Suprapubic skin (tissue), 4 donors: Measurements from ENCODE around the gene C11orf24. TPM values are rescaled to one million over a fixed set of nuclear protein-coding genes. Genes with fewer than 3 reads are reported as not detected.

Experiments used
- DNase-seq, 2 donors: peaks; one replicate each; pipeline ENCODE4 v3.0.0-alpha.2; 2019; ENCODE audit warnings: low spot score in 2 of 2
- H3K27ac ChIP-seq: fragments of 200-600 bp; sonication (generic); one replicate; pipeline ENCODE4 v1.5.1; 2019
- H3K27me3 ChIP-seq: fragments of 200-600 bp; sonication (generic); one replicate; pipeline ENCODE4 v1.5.1; 2019
- H3K36me3 ChIP-seq: fragments of 200-600 bp; sonication (generic); one replicate; pipeline ENCODE4 v1.5.1; 2019
- H3K4me1 ChIP-seq: fragments of 200-600 bp; sonication (generic); one replicate; pipeline ENCODE4 v1.5.1; 2019
- H3K4me3 ChIP-seq: fragments of 200-600 bp; sonication (generic); one replicate; pipeline ENCODE4 v1.5.1; 2019; ENCODE audit warnings: mild to moderate bottlenecking
- H3K9me3 ChIP-seq: fragments of 200-600 bp; sonication (generic); one replicate; pipeline ENCODE4 v1.5.1; 2019
- EP300 ChIP-seq: sonication (generic); formaldehyde crosslinking; IDR thresholded peaks from one replicate; pipeline ENCODE4 v1.6.1; 2017; ENCODE audit warnings: antibody characterized with exemption
- POLR2A ChIP-seq, 2 donors: fragments of 450-650 bp; IDR thresholded peaks; one replicate each; pipeline ENCODE4 v1.6.1; 2017; ENCODE audit warnings: antibody characterized with exemption in 2 of 2, mild to moderate bottlenecking in 2 of 2, moderate library complexity in 2 of 2
- POLR2AphosphoS5 ChIP-seq, 3 donors: sonication (generic); formaldehyde crosslinking; IDR thresholded peaks; one replicate each; pipeline ENCODE4 v1.6.1; 2017; ENCODE audit warnings: antibody characterized with exemption in 3 of 3
- WGBS: methylation state at CpG from one replicate; pipeline ENCODE4 v1.1.5; 2018; 5-methylcytosine and 5-hydroxymethylcytosine counted together
- total RNA-seq, 4 donors: library from RNA; depleted of rRNA; stranded (reverse); fragments of >200 nt; gene quantifications; one replicate each; pipeline ENCODE4 v1.1.0, GENCODE V29; 2016
- TF ChIP-seq, protein P1 (sequence below), 2 donors: fragments of 200-600 bp in 1 of 2; fragments of 450-650 bp in 1 of 2; sonication (generic) in 1 of 2; IDR thresholded peaks; one replicate each; pipeline ENCODE4 v1.5.1; 2016 to 2019; ENCODE audit warnings: antibody characterized with exemption in 2 of 2, mild to moderate bottlenecking in 1 of 2, moderate library complexity in 1 of 2

Gene C11orf24
- total RNA-seq, 4 donors from 2014 or later, result 7.2 to 24.8 (median 16.7) TPM

DNA sequence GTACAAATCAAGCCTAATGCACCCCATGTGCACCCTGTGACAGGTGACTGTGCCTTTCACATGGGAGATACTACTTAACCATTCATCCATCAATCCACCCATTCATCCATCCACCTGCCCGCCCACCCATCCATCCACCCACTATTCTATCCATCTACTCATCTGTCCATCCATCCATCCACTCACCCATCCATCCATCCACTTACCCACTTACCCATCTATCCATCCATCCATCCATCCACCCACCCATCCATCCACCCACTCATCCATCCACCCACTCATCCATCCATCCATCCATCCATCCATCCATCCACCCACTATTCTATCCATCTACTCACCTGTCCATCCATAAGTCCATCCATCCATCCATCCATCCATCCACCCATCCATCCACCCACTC is 7.5 kb downstream of the C11orf24 start:
- no peaks in the 10 kb centered on the region for H3K9me3 ChIP-seq
- H3K36me3 ChIP-seq, result peaks cover 68% of the 10 kb centered on the region
- DNase-seq, result peak in 1 of 2 donors; percentile 15
- WGBS, result 100% methylated on average over 1 of the region's 1 CpG
- no peak overlapping the region for H3K4me3 ChIP-seq
- H3K27me3 ChIP-seq, result no peaks in the 10 kb centered on the region
- peaks cover 4% of the 10 kb centered on the region for H3K4me1 ChIP-seq
- no peak for TF ChIP-seq EP300
- no peak for TF ChIP-seq POLR2AphosphoS5 (IDR thresholded peaks at IDR 0.05)
- TF ChIP-seq POLR2A (IDR thresholded peaks at IDR 0.05), result no peak
- TF ChIP-seq, protein P1, sequence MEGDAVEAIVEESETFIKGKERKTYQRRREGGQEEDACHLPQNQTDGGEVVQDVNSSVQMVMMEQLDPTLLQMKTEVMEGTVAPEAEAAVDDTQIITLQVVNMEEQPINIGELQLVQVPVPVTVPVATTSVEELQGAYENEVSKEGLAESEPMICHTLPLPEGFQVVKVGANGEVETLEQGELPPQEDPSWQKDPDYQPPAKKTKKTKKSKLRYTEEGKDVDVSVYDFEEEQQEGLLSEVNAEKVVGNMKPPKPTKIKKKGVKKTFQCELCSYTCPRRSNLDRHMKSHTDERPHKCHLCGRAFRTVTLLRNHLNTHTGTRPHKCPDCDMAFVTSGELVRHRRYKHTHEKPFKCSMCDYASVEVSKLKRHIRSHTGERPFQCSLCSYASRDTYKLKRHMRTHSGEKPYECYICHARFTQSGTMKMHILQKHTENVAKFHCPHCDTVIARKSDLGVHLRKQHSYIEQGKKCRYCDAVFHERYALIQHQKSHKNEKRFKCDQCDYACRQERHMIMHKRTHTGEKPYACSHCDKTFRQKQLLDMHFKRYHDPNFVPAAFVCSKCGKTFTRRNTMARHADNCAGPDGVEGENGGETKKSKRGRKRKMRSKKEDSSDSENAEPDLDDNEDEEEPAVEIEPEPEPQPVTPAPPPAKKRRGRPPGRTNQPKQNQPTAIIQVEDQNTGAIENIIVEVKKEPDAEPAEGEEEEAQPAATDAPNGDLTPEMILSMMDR (IDR thresholded peaks at IDR 0.05), result no peak
- no peak overlapping the region for H3K27ac ChIP-seq

DNA sequence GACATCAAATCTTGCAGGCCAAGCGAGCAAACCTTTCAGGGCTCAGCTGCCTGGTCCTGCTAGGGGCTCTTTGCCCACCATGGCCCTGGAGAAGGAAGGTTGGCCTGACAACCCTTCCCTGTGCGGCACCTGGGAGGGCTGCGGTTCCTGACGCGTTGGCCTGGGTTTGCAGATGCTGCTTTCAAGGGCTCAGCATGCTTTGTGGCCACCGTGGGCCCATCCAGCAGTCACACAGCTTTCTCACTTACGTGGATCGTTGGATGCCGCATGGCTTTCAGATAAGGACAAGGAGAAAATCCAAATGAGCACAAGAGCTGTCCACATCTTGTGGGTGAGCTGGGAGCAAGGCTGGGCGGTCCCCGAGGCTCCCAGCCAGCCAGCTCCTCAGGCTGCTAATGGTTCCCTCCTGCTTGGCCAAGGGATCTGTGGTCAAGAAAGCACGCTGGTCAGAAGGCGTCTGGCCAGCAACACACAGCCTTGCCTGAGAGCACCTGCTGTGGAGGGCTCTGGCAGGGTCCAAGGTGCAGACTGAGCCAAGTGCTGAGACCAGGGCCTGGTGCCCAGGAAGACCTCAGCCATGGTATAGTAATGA is 8.2 kb downstream of the C11orf24 start:
- Histone ChIP-seq H3K9me3 (no peaks in the 10 kb centered on the region), H3K27me3 (no peaks in the 10 kb centered on the region), H3K36me3 (peaks cover 68% of the 10 kb centered on the region), H3K4me3 (no peak overlapping the region), H3K4me1 (no peaks in the 10 kb centered on the region), H3K27ac (no peak overlapping the region)
- peak in 1 of 2 donors; percentile 40 for DNase-seq
- TF ChIP-seq, protein P1 (IDR thresholded peaks at IDR 0.05), result no peak
- TF ChIP-seq POLR2A (IDR thresholded peaks at IDR 0.05) (no peak), EP300 (no peak), POLR2AphosphoS5 (IDR thresholded peaks at IDR 0.05) (no peak)
- 76% methylated on average over 12 of the region's 13 CpGs for WGBS

DNA sequence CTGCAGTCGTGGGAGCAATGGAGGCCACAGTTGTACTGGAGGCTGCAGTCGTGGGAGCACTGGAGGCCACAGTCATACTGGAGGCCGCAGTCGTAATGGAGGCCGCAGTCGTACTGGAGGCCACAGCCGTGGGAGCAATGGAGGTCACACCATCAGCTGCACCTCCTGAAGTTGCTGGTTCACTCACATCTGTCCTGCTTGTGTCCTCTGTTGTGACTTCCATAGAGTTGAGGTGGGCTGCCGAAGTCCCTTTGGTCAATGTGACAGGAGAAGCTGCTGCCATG is 9.3 kb downstream of the C11orf24 start:
- TF ChIP-seq POLR2A (IDR thresholded peaks at IDR 0.05) (no peak), EP300 (no peak), POLR2AphosphoS5 (IDR thresholded peaks at IDR 0.05) (no peak)
- TF ChIP-seq, protein P1 (IDR thresholded peaks at IDR 0.05), result no peak
- WGBS, result 96% methylated on average over 8 of the region's 8 CpGs
- Histone ChIP-seq H3K9me3 (no peaks in the 10 kb centered on the region), H3K4me3 (no peak overlapping the region), H3K27me3 (no peaks in the 10 kb centered on the region), H3K36me3 (peaks cover 62% of the 10 kb centered on the region), H3K4me1 (peaks cover 5% of the 10 kb centered on the region), H3K27ac (no peak overlapping the region)
- DNase-seq, result no peak

DNA sequence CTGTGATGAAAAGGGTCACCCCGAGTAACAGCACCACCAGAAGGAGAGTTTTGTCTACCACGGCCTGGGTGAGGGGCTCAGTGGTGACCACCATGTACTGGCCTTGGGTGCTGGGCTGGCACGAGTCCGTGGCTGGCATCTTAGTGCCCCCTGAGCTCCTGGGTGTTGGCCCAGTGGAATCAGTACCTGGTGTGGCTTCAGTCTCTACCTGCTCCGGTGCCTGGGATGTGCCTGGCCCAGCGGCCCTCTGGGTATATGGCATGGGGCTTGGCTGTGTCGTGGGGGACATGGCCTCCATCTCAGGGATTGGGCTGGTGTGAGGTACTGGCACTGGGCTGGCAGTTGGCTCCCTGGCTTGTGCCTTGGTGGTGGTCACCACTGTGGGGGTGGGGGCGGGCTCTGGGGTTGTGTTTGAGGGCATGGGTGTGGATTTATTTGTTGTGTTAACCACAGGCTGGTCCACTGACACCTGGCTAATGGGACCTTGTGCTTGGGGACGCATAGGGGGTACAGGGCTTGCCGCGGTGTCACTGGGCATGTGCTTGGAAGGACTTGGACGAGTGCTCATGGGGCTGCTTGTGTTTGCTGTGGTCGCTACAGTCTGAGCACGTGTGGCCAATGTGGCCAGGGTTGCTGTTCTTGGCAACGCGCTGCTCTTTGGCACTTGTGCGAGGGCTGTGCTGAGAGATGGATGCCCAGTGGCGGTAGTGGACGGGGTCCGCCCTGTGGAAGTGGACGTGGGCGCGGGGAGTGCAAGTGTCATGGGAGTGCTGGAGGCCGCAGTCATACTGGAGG is 9.8 kb downstream of the C11orf24 start:
- H3K4me1 ChIP-seq, result peaks cover 6% of the 10 kb centered on the region
- no peak overlapping the region for H3K4me3 ChIP-seq
- WGBS, result 91% methylated on average over 21 of the region's 24 CpGs
- DNase-seq, result peak in 1 of 2 donors; percentile 52
- H3K27me3 ChIP-seq, result no peaks in the 10 kb centered on the region
- H3K27ac ChIP-seq, result no peak overlapping the region
- H3K36me3 ChIP-seq, result peaks cover 56% of the 10 kb centered on the region
- H3K9me3 ChIP-seq, result no peaks in the 10 kb centered on the region
- TF ChIP-seq POLR2AphosphoS5 (IDR thresholded peaks at IDR 0.05), result no peak
- TF ChIP-seq, protein P1 (IDR thresholded peaks at IDR 0.05), result no peak
- TF ChIP-seq EP300, result no peak
- TF ChIP-seq POLR2A (IDR thresholded peaks at IDR 0.05), result no peak

DNA sequence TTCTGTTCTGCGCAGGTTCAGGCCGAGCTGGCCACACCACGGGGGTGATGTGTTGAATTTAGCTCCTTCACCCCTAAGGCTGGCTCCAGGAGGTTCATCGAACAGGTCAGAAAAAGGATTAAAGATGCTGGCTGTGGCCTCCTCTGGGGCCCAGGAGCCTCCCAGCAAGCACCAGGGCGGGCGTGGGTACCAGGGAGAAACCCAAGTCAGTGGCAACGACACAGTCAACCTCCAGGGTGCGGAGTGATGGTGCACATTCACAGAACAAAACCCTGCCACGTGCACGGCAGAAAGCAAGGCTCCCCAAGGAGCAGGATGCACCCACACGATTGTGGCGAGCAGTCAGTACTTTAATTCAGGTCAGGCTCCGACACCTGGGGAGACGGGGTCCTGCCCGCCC is 10.8 kb downstream of the C11orf24 start:
- Histone ChIP-seq H3K4me3 (no peak overlapping the region), H3K36me3 (peaks cover 47% of the 10 kb centered on the region), H3K27me3 (no peaks in the 10 kb centered on the region), H3K9me3 (no peaks in the 10 kb centered on the region), H3K27ac (no peak overlapping the region), H3K4me1 (peaks cover 6% of the 10 kb centered on the region)
- WGBS, result 91% methylated on average over 15 of the region's 15 CpGs
- no peak for DNase-seq
- TF ChIP-seq POLR2A (IDR thresholded peaks at IDR 0.05), result no peak
- no peak for TF ChIP-seq EP300
- TF ChIP-seq, protein P1 (IDR thresholded peaks at IDR 0.05), result no peak
- TF ChIP-seq POLR2AphosphoS5 (IDR thresholded peaks at IDR 0.05), result no peak
